HepG2 (cell line): Measurements from ENCODE around the gene PSKH1.

Source experiments
- CBFB ChIP-seq: sonication (generic); formaldehyde crosslinking; IDR thresholded peaks from 2 replicates; pipeline ENCODE4 v1.4.0; 2020; ENCODE audit warnings: missing genetic modification reagents
- CC2D1A ChIP-seq: sonication (generic); formaldehyde crosslinking; IDR thresholded peaks from 2 replicates; pipeline ENCODE4 v1.8.1; 2023; ENCODE audit warnings: mild to moderate bottlenecking, missing genetic modification reagents
- ELK4 ChIP-seq: sonication (generic); formaldehyde crosslinking; IDR thresholded peaks from 2 replicates; pipeline ENCODE4 v1.9.0; 2021; ENCODE audit warnings: missing genetic modification reagents, borderline replicate concordance
- EZH2 ChIP-seq: conservative IDR thresholded peaks from 2 replicates; pipeline ENCODE4 v1.6.1; 2012; ENCODE audit warnings: mild to moderate bottlenecking, low read depth, low read length, moderate library complexity
- MED1 ChIP-seq: sonication (generic); formaldehyde crosslinking; IDR thresholded peaks from 2 replicates; pipeline ENCODE4 v1.4.0; 2020; ENCODE audit warnings: missing genetic modification reagents
- MLXIP ChIP-seq: sonication (generic); formaldehyde crosslinking; IDR thresholded peaks from 2 replicates; pipeline ENCODE4 v1.9.0; 2021; ENCODE audit warnings: missing genetic modification reagents, borderline replicate concordance
- NFE2L2 ChIP-seq: fragments of 150-350 bp; IDR thresholded peaks from 2 replicates; pipeline ENCODE4 v1.6.1; 2014; ENCODE audit warnings: low read length
- RAD21 ChIP-seq: fragments of 450-650 bp; formaldehyde crosslinking; IDR thresholded peaks from 2 replicates; pipeline ENCODE4 v1.5.0; 2020; ENCODE audit warnings: mild to moderate bottlenecking
- SAP130 ChIP-seq: IDR thresholded peaks from 2 replicates; pipeline ENCODE4 v1.6.1; 2016; ENCODE audit warnings: low read depth
- SUZ12 ChIP-seq: fragments of 150-350 bp; IDR thresholded peaks from 2 replicates; pipeline ENCODE4 v1.6.1; 2014; ENCODE audit warnings: low read depth, low read length
- TF ChIP-seq, protein P1 (sequence below): sonication (generic); formaldehyde crosslinking; IDR thresholded peaks from 2 replicates; pipeline ENCODE4 v1.4.0; 2020; ENCODE audit warnings: missing genetic modification reagents
- TF ChIP-seq, protein P2 (sequence below): sonication (generic); formaldehyde crosslinking; IDR thresholded peaks from 2 replicates; pipeline ENCODE4 v1.5.0; 2020; ENCODE audit warnings: mild to moderate bottlenecking, missing genetic modification reagents, moderate library complexity
- TF ChIP-seq, protein P3 (sequence below): sonication (generic); formaldehyde crosslinking; IDR thresholded peaks from 2 replicates; pipeline ENCODE4 v1.8.1; 2022; ENCODE audit warnings: low read depth, mild to moderate bottlenecking, missing genetic modification reagents

- no peak for TF ChIP-seq SUZ12
- TF ChIP-seq, protein P1, sequence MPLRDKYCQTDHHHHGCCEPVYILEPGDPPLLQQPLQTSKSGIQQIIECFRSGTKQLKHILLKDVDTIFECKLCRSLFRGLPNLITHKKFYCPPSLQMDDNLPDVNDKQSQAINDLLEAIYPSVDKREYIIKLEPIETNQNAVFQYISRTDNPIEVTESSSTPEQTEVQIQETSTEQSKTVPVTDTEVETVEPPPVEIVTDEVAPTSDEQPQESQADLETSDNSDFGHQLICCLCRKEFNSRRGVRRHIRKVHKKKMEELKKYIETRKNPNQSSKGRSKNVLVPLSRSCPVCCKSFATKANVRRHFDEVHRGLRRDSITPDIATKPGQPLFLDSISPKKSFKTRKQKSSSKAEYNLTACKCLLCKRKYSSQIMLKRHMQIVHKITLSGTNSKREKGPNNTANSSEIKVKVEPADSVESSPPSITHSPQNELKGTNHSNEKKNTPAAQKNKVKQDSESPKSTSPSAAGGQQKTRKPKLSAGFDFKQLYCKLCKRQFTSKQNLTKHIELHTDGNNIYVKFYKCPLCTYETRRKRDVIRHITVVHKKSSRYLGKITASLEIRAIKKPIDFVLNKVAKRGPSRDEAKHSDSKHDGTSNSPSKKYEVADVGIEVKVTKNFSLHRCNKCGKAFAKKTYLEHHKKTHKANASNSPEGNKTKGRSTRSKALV (CRISPR knock-in tag) = no peak
- peak; percentile 11; the same call in 1 of the 2 replicates for TF ChIP-seq RAD21 (CRISPR knock-in tag)
- TF ChIP-seq EZH2 = no peak
- TF ChIP-seq, protein P2, sequence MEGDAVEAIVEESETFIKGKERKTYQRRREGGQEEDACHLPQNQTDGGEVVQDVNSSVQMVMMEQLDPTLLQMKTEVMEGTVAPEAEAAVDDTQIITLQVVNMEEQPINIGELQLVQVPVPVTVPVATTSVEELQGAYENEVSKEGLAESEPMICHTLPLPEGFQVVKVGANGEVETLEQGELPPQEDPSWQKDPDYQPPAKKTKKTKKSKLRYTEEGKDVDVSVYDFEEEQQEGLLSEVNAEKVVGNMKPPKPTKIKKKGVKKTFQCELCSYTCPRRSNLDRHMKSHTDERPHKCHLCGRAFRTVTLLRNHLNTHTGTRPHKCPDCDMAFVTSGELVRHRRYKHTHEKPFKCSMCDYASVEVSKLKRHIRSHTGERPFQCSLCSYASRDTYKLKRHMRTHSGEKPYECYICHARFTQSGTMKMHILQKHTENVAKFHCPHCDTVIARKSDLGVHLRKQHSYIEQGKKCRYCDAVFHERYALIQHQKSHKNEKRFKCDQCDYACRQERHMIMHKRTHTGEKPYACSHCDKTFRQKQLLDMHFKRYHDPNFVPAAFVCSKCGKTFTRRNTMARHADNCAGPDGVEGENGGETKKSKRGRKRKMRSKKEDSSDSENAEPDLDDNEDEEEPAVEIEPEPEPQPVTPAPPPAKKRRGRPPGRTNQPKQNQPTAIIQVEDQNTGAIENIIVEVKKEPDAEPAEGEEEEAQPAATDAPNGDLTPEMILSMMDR = no peak; the same call in 1 of the 2 replicates
- peak; percentile 53; the same call in 1 of the 2 replicates for TF ChIP-seq SAP130 (CRISPR knock-in tag)
- no peak for TF ChIP-seq NFE2L2
- TF ChIP-seq, protein P3, sequence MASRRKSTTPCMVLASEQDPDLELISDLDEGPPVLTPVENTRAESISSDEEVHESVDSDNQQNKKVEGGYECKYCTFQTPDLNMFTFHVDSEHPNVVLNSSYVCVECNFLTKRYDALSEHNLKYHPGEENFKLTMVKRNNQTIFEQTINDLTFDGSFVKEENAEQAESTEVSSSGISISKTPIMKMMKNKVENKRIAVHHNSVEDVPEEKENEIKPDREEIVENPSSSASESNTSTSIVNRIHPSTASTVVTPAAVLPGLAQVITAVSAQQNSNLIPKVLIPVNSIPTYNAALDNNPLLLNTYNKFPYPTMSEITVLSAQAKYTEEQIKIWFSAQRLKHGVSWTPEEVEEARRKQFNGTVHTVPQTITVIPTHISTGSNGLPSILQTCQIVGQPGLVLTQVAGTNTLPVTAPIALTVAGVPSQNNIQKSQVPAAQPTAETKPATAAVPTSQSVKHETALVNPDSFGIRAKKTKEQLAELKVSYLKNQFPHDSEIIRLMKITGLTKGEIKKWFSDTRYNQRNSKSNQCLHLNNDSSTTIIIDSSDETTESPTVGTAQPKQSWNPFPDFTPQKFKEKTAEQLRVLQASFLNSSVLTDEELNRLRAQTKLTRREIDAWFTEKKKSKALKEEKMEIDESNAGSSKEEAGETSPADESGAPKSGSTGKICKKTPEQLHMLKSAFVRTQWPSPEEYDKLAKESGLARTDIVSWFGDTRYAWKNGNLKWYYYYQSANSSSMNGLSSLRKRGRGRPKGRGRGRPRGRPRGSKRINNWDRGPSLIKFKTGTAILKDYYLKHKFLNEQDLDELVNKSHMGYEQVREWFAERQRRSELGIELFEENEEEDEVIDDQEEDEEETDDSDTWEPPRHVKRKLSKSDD = no peak; the same call in 1 of the 2 replicates
- TF ChIP-seq CBFB = no peak
- TF ChIP-seq CC2D1A = 0 out of 2 replicates have a peak, but pooled peaks have one; percentile 11
- no peak for TF ChIP-seq MLXIP
- TF ChIP-seq ELK4 (CRISPR knock-in tag) = no peak
- no peak for TF ChIP-seq MED1 (CRISPR knock-in tag)
Observed at GRCh38 chr16:67847064-67847861, 45.8 kb upstream of the PSKH1 start, which contains the start of gene CENPT.
